Trophoblast cell (in vitro differentiated cells and primary cell): ENCODE results near the gene DHRS2.
A peak's percentile ranks its signal among the peaks of the same experiment; 100 is the strongest.

ENCODE experiments used
- DNase-seq, 2 donors: peaks; one replicate each; pipeline ENCODE4 v3.0.0-alpha.2; 2016
- H2AFZ ChIP-seq: 2 replicates; pipeline ENCODE4 v1.6.1; 2013; ENCODE audit warnings: low read length, moderate library complexity, mild to moderate bottlenecking; ENCODE audit not compliant: insufficient read depth, poor library complexity
- H2AK5ac ChIP-seq: 2 replicates; pipeline ENCODE4 v1.6.1; 2013; ENCODE audit warnings: mild to moderate bottlenecking, low read length
- H2BK120ac ChIP-seq: 2 replicates; pipeline ENCODE4 v1.6.1; 2013; ENCODE audit warnings: low read length, mild to moderate bottlenecking, moderate library complexity; ENCODE audit not compliant: insufficient read depth, poor library complexity
- H2BK12ac ChIP-seq: 2 replicates; pipeline ENCODE4 v1.6.1; 2013; ENCODE audit warnings: mild to moderate bottlenecking, low read length, moderate library complexity
- H2BK5ac ChIP-seq: 2 replicates; pipeline ENCODE4 v1.6.1; 2013; ENCODE audit warnings: low read length, low read depth, moderate library complexity, mild to moderate bottlenecking; ENCODE audit not compliant: poor library complexity
- H3K14ac ChIP-seq: 2 replicates; pipeline ENCODE4 v1.6.1; 2013; ENCODE audit warnings: mild to moderate bottlenecking, low read length
- H3K18ac ChIP-seq: 2 replicates; pipeline ENCODE4 v1.6.1; 2013; ENCODE audit warnings: mild to moderate bottlenecking, low read length
- H3K23ac ChIP-seq: 2 replicates; pipeline ENCODE4 v1.6.1; 2013; ENCODE audit warnings: low read length
- H3K27ac ChIP-seq: 2 replicates; pipeline ENCODE4 v1.5.1; 2013; ENCODE audit warnings: low read depth, mild to moderate bottlenecking, inconsistent platforms, low read length, moderate library complexity
- H3K27me3 ChIP-seq: 2 replicates; pipeline ENCODE4 v1.6.1; 2013; ENCODE audit warnings: inconsistent platforms, mild to moderate bottlenecking, low read length, moderate library complexity; ENCODE audit not compliant: insufficient read depth
- H3K36me3 ChIP-seq, 2 experiments: 1 replicate in 1 of 2; 2 replicates in 1 of 2; pipeline ENCODE4 v1.6.1; 2013; ENCODE audit warnings: low read length in 2 of 2, mild to moderate bottlenecking in 2 of 2, moderate library complexity in 1 of 2; ENCODE audit not compliant: insufficient read depth in 2 of 2, control insufficient read depth in 1 of 2
- H3K4ac ChIP-seq: 2 replicates; pipeline ENCODE4 v1.6.1; 2013; ENCODE audit warnings: low read depth, mild to moderate bottlenecking, low read length, moderate library complexity
- H3K4me1 ChIP-seq, 2 experiments: 1 replicate in 1 of 2; 2 replicates in 1 of 2; pipeline ENCODE4 v1.6.1; 2013; ENCODE audit warnings: low read length in 2 of 2, mild to moderate bottlenecking in 2 of 2, moderate library complexity in 1 of 2; ENCODE audit not compliant: insufficient read depth in 2 of 2, control insufficient read depth in 1 of 2
- H3K4me2 ChIP-seq: 2 replicates; pipeline ENCODE4 v1.6.1; 2013; ENCODE audit warnings: inconsistent platforms, mild to moderate bottlenecking, low read length, moderate library complexity
- H3K4me3 ChIP-seq: 2 replicates; pipeline ENCODE4 v1.5.1; 2013; ENCODE audit warnings: mild to moderate bottlenecking, low read depth, low read length, inconsistent platforms
- H3K79me1 ChIP-seq: one replicate; pipeline ENCODE4 v1.6.1; 2013; ENCODE audit warnings: low read length
- H3K79me2 ChIP-seq: 2 replicates; pipeline ENCODE4 v1.6.1; 2013; ENCODE audit warnings: low read length, mild to moderate bottlenecking; ENCODE audit not compliant: control insufficient read depth, insufficient read depth, poor library complexity
- H3K9ac ChIP-seq: 2 replicates; pipeline ENCODE4 v1.6.1; 2013; ENCODE audit warnings: mild to moderate bottlenecking, low read length
- H3K9me3 ChIP-seq: 2 replicates; pipeline ENCODE4 v1.6.1; 2013; ENCODE audit warnings: low read depth, mild to moderate bottlenecking, control low read depth, inconsistent platforms, low read length; ENCODE audit not compliant: insufficient read depth
- H4K12ac ChIP-seq: 2 replicates; pipeline ENCODE4 v1.6.1; 2013; ENCODE audit warnings: low read depth, mild to moderate bottlenecking, low read length, moderate library complexity
- H4K8ac ChIP-seq: 2 replicates; pipeline ENCODE4 v1.6.1; 2013; ENCODE audit warnings: low read depth, mild to moderate bottlenecking, low read length, moderate library complexity
- H4K91ac ChIP-seq: one replicate; pipeline ENCODE4 v1.6.1; 2013; ENCODE audit warnings: low read depth, mild to moderate bottlenecking, low read length, moderate library complexity
- WGBS: extraction: QIAGEN DNeasy Blood & Tissue Kit; methylation state at CpG from one replicate; pipeline ENCODE4 v1.1.7; 2013; ENCODE audit warnings: missing lambda C conversion rate; ENCODE audit not compliant: insufficient read length, insufficient coverage; ENCODE audit errors: extremely low coverage; 5-methylcytosine and 5-hydroxymethylcytosine counted together

DHRS2 gene

DNA sequence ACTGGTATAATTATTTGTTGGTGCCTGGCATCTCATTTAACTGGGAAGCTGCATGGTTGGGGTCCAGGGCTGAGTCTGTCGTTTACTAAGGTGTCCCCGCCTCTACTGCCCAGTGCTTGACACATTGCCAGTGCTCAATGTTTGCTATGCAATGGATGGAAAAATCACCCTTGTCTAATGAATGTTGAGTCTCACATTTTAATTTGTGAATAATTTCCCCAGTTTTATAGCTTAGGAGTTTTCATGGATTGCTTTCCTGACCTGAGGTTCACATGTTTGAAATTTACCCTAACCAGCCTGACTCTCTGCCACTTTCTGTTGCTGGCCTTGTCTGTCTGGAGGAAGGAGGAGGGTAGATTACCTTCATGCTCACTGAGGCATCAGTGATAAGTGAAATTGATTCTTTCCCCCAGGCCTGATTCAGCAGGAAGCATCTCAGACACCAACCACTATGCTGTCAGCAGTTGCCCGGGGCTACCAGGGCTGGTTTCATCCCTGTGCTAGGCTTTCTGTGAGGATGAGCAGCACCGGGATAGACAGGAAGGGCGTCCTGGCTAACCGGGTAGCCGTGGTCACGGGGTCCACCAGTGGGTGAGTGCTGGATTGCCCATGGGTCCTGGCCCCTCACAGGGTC is 2.4 kb downstream of the DHRS2 start:
- no peak overlapping the region for H3K23ac ChIP-seq
- peak overlapping the region; percentile 98 for H2AK5ac ChIP-seq
- H3K4ac ChIP-seq, result no peak overlapping the region
- H3K4me2 ChIP-seq, result no peak overlapping the region
- peaks cover 18 to 35% of the 10 kb centered on the region in 2 experiments for H3K4me1 ChIP-seq
- H2BK5ac ChIP-seq, result peak overlapping the region; percentile 93
- H3K4me3 ChIP-seq, result no peak overlapping the region
- H3K79me2 ChIP-seq, result peaks cover 2% of the 10 kb centered on the region
- peak overlapping the region; percentile 84 for H4K8ac ChIP-seq
- H3K14ac ChIP-seq, result peak overlapping the region; percentile 94
- peak overlapping the region; percentile 73 for H3K27ac ChIP-seq
- no peaks in the 10 kb centered on the region for H3K27me3 ChIP-seq
- no peaks in the 10 kb centered on the region for H3K36me3 ChIP-seq
- peak overlapping the region; percentile 98 for H2BK120ac ChIP-seq
- H3K9ac ChIP-seq, result no peak overlapping the region
- peak overlapping the region; percentile 96 for H2BK12ac ChIP-seq
- H3K9me3 ChIP-seq, result peaks cover 2% of the 10 kb centered on the region
- peak overlapping the region; percentile 98 for H4K91ac ChIP-seq
- H3K79me1 ChIP-seq, result peaks cover 22% of the 10 kb centered on the region
- peak; percentile 43 to 59 for DNase-seq
- WGBS, result no CpG with 5 or more reads among the region's 8 CpGs
- H3K18ac ChIP-seq, result peak overlapping the region; percentile 97
- H4K12ac ChIP-seq, result no peak overlapping the region
- H2AFZ ChIP-seq, result no peak overlapping the region

DNA sequence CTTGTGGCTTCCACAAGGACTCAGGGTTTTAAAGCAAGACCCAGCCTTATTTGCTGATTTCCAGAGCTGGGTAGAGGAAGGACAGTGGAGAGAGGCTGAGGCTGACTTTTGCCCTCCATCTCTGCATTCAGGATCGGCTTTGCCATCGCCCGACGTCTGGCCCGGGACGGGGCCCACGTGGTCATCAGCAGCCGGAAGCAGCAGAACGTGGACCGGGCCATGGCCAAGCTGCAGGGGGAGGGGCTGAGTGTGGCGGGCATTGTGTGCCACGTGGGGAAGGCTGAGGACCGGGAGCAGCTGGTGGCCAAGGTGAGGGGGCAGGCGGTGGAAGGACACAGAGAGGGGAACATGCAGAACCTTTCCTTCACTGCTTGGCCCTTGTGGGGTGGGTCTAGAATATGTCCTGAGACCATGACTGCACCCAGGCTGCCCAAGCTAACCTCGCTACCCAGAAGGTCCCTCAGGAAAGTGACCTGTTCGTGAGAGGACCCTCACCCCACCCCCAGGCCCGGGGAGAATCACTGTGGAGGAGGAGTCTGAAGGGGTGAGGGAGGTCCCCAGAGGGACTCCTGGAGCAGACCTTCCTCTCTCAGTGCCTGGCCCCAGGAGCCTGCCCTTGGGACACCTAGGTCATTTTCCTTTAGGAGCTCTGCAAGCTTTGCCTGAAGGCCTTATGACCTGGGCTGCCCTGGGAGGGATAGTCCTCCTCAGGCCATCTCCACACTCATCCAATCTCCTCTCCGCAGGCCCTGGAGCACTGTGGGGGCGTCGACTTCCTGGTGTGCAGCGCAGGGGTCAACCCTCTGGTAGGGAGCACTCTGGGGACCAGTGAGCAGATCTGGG is 3.1 kb downstream of the DHRS2 start:
- WGBS, result no CpG with 5 or more reads among the region's 21 CpGs

DNA sequence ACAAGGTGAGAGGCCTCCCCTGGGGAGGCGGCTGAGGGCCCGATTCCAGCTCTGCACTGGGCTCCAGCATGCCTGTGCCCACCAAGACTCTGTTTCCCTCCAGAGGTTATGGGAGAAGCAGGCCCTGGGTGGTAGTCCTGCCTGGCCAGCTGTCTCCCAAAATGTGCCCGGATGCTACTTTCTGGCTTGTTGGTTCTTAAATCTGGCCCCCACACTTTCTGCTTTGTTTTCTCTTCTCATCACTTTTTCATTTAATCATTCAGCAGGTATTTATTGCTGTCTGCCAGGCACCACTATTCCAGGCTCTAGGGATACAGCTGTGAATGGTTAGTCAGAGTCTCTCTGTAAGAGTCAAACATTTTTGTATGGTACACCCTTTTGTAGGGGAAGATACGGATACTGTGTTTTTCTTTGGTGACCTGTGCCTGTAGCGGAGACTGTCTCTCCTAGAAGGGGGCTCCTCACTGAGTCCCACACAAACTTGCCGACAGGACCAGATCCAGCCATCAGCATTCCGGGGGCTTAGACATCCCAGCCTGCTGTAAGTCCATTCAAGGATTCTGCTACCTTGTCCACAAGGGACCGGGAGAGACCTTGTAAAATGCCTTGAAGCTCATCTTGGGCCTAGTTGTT is 3.8 kb downstream of the DHRS2 start:
- H3K79me1 ChIP-seq, result peaks cover 22% of the 10 kb centered on the region
- peak overlapping the region; percentile 93 for H2BK5ac ChIP-seq
- H4K12ac ChIP-seq, result no peak overlapping the region
- H4K91ac ChIP-seq, result peak overlapping the region; percentile 98
- peak overlapping the region; percentile 52 for H4K8ac ChIP-seq
- H2BK120ac ChIP-seq, result peak overlapping the region; percentile 98
- H3K4me3 ChIP-seq, result no peak overlapping the region
- no peak overlapping the region for H3K23ac ChIP-seq
- peaks cover 2% of the 10 kb centered on the region for H3K79me2 ChIP-seq
- no peak overlapping the region for H3K9ac ChIP-seq
- peak overlapping the region; percentile 70 for H3K27ac ChIP-seq
- peaks cover 2% of the 10 kb centered on the region for H3K9me3 ChIP-seq
- peaks cover 18 to 35% of the 10 kb centered on the region in 2 experiments for H3K4me1 ChIP-seq
- peaks cover 0 to 3% of the 10 kb centered on the region in 2 experiments for H3K36me3 ChIP-seq
- DNase-seq, result no peak
- H3K4me2 ChIP-seq, result no peak overlapping the region
- H3K18ac ChIP-seq, result peak overlapping the region; percentile 97
- H3K4ac ChIP-seq, result peak overlapping the region; percentile 66
- peak overlapping the region; percentile 87 for H2AK5ac ChIP-seq
- peak overlapping the region; percentile 94 for H3K14ac ChIP-seq
- peak overlapping the region; percentile 28 for H2AFZ ChIP-seq
- H3K27me3 ChIP-seq, result no peaks in the 10 kb centered on the region
- peak overlapping the region; percentile 96 for H2BK12ac ChIP-seq
- WGBS, result no CpG with 5 or more reads among the region's 8 CpGs

More for the DNA sequence above, 3.1 kb downstream of the DHRS2 start:
- peak overlapping the region; percentile 73 for H3K27ac ChIP-seq
- peaks cover 2% of the 10 kb centered on the region for H3K9me3 ChIP-seq
- peak overlapping the region; percentile 94 for H3K14ac ChIP-seq
- H2BK12ac ChIP-seq, result peak overlapping the region; percentile 96
- no peak for DNase-seq
- H3K36me3 ChIP-seq, result no peaks in the 10 kb centered on the region
- H4K8ac ChIP-seq, result peak overlapping the region; percentile 84
- no peaks in the 10 kb centered on the region for H3K27me3 ChIP-seq
- H3K79me1 ChIP-seq, result peaks cover 22% of the 10 kb centered on the region
- peaks cover 18 to 35% of the 10 kb centered on the region in 2 experiments for H3K4me1 ChIP-seq
- H4K91ac ChIP-seq, result peak overlapping the region; percentile 98
- peak overlapping the region; percentile 98 for H2AK5ac ChIP-seq
- no peak overlapping the region for H3K4me2 ChIP-seq
- peaks cover 2% of the 10 kb centered on the region for H3K79me2 ChIP-seq
- H3K4ac ChIP-seq, result peak overlapping the region; percentile 66
- H3K4me3 ChIP-seq, result no peak overlapping the region
- H2BK5ac ChIP-seq, result peak overlapping the region; percentile 93
- peak overlapping the region; percentile 97 for H3K18ac ChIP-seq
- peak overlapping the region; percentile 98 for H2BK120ac ChIP-seq
- no peak overlapping the region for H3K9ac ChIP-seq
- peak overlapping the region; percentile 26 for H4K12ac ChIP-seq
- H2AFZ ChIP-seq, result peak overlapping the region; percentile 58
- no peak overlapping the region for H3K23ac ChIP-seq

DNA sequence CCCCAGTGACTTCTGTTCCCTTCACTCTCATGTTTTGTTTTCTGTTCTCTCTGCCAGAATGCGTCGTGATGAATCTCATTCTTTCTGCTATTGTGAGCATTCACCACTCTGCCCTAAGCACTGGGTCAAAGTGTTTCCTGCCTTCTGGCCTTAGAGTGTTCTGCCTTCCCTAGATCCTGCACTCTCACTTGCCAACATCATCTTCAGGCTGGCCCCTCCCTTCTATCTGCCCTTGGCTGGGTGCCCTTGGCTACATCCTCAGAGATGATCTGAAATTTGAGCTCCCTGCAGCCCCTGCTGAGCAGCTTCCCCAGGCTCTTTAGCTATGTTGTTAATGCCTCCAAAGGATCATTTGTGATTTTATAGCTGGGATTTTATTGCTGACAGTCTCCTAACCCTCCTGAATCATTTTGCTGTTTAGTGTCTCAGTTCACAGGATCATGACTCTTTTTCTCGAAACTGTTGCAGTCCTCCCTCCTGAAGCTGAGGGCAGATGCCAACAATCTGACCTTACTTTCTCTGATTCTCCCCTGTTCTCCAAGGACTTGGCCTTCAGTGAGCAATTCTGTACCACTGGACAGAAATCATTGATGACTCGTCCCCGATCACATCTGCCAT is 4.5 kb downstream of the DHRS2 start:
- Histone ChIP-seq H3K23ac (no peak overlapping the region), H3K18ac (no peak overlapping the region), H4K91ac (peak overlapping the region; percentile 98), H4K12ac (no peak overlapping the region), H2BK120ac (no peak overlapping the region), H3K4me3 (no peak overlapping the region), H3K14ac (no peak overlapping the region), H3K9me3 (peaks cover 2% of the 10 kb centered on the region), H3K9ac (no peak overlapping the region), H2AK5ac (no peak overlapping the region), H3K36me3 (peaks cover 0 to 3% of the 10 kb centered on the region in 2 experiments), H3K4ac (no peak overlapping the region), H2AFZ (no peak overlapping the region), H4K8ac (no peak overlapping the region), H3K79me2 (peaks cover 2% of the 10 kb centered on the region), H3K27ac (peak overlapping the region; percentile 70), H3K4me2 (no peak overlapping the region), H2BK5ac (no peak overlapping the region), H3K27me3 (no peaks in the 10 kb centered on the region), H2BK12ac (no peak overlapping the region), H3K4me1 (peaks cover 18 to 35% of the 10 kb centered on the region in 2 experiments), H3K79me1 (peaks cover 22% of the 10 kb centered on the region)
- no peak for DNase-seq
- no CpG with 5 or more reads among the region's 5 CpGs for WGBS
